ENCODE data around the gene CDH13. TPM values are rescaled to one million over a fixed set of nuclear protein-coding genes. Genes with fewer than 3 reads are reported as not detected.

CDH13 gene
- polyA plus RNA-seq, 2 of the 4 experiments (the other 2 are of a cell fraction): not detected

- no peak for TF ChIP-seq HMGXB4 (CRISPR knock-in tag; IDR thresholded peaks at IDR 0.05; ENCODE audit: borderline replicate concordance)
- TF ChIP-seq FOSL2 (IDR thresholded peaks at IDR 0.05): no peak
- no peak for TF ChIP-seq FOSL2 (CRISPR knock-in tag; IDR thresholded peaks at IDR 0.05)
- no peak for TF ChIP-seq CBX8 (IDR thresholded peaks at IDR 0.05)
- no peak for TF ChIP-seq KDM1A (IDR thresholded peaks at IDR 0.05; ENCODE audit: low read depth)
- no peak for TF ChIP-seq E2F6 (IDR thresholded peaks at IDR 0.05; ENCODE audit: borderline replicate concordance, low read depth)
- TF ChIP-seq JUNB (IDR thresholded peaks at IDR 0.05): no peak
- TF ChIP-seq ZSCAN20 (CRISPR knock-in tag; IDR thresholded peaks at IDR 0.05): no peak
- no peak for TF ChIP-seq MAZ (IDR thresholded peaks at IDR 0.05; ENCODE audit: borderline replicate concordance, low read depth, low read length)
- TF ChIP-seq SREBF2 (IDR thresholded peaks at IDR 0.05): no peak
- no peak for TF ChIP-seq PHF8 (IDR thresholded peaks at IDR 0.05; ENCODE audit: borderline replicate concordance, low read depth)
- no peak for TF ChIP-seq RAD21 (conservative IDR thresholded peaks at IDR 0.05 in 1 of 2, IDR thresholded peaks at IDR 0.05 in 1 of 2)
- TF ChIP-seq TP53 (CRISPR knock-in tag; IDR thresholded peaks at IDR 0.05): no peak
- TF ChIP-seq RARB (CRISPR knock-in tag; IDR thresholded peaks at IDR 0.05): no peak
- no peak for TF ChIP-seq ATOH8 (CRISPR knock-in tag; IDR thresholded peaks at IDR 0.05; ENCODE audit: low read depth)
- no peak for TF ChIP-seq ZC3H11A (IDR thresholded peaks at IDR 0.05)
- TF ChIP-seq NFE2L2 (conservative IDR thresholded peaks at IDR 0.05; ENCODE audit: low read length): no peak
- TF ChIP-seq PBX3 (IDR thresholded peaks at IDR 0.05): no peak
- TF ChIP-seq HOXB5 (CRISPR knock-in tag; IDR thresholded peaks at IDR 0.05): no peak
- no peak for TF ChIP-seq FOSB (CRISPR knock-in tag; IDR thresholded peaks at IDR 0.05)
- no peak for TF ChIP-seq MYC (IDR thresholded peaks at IDR 0.05; ENCODE audit: borderline replicate concordance, low read length)
- ATAC-seq (no peak), FAIRE-seq (no peak), DNase-seq (ENCODE audit: low read depth in 1 of 2, low spot score in 1 of 2) (no peak)
- POLR2A ChIA-PET: no interaction called here
- Histone ChIP-seq H3K9me3 (no peaks in the 10 kb centered on the region), H3K4me3 (no peak overlapping the region), H3K4me1 (no peaks in the 10 kb centered on the region), H3K4me2 (no peak overlapping the region), H3K27ac (no peak overlapping the region)
- WGBS (ENCODE audit: missing lambda C conversion rate): 3% methylated on average over 4 of the region's 4 CpGs
- CTCF ChIA-PET: interaction anchor here (1.2 kb wide), 1 partner anchor 27 kb away, joined by 3 read pairs; no protein-coding TSS in a partner anchor
Observed at GRCh38 chr16:83402967-83403366, 776.2 kb downstream of the CDH13 start.

- H3K4me3 ChIP-seq: no peak overlapping the region
- ATAC-seq: no peak
- POLR2A ChIA-PET: no interaction called here
- no peaks in the 10 kb centered on the region for H3K4me1 ChIP-seq
- TF ChIP-seq RNF2 (IDR thresholded peaks at IDR 0.05; ENCODE audit: borderline replicate concordance, low read depth): no peak
- no peak for TF ChIP-seq HOXA7 (CRISPR knock-in tag; IDR thresholded peaks at IDR 0.05)
- no peak for TF ChIP-seq NPAS2 (CRISPR knock-in tag; IDR thresholded peaks at IDR 0.05; ENCODE audit: borderline replicate concordance)
- no peak for TF ChIP-seq ZSCAN20 (CRISPR knock-in tag; IDR thresholded peaks at IDR 0.05)
- WGBS (ENCODE audit: missing lambda C conversion rate): 0% methylated on average over 2 of the region's 2 CpGs
- no peaks in the 10 kb centered on the region for H3K9me3 ChIP-seq
- CTCF ChIA-PET: interaction anchor here (1.2 kb wide), 1 partner anchor 28 kb away, joined by 3 read pairs; no protein-coding TSS in a partner anchor
- no peak for FAIRE-seq
- no peak overlapping the region for H3K4me2 ChIP-seq
- DNase-seq (ENCODE audit: low read depth in 1 of 2, low spot score in 1 of 2): no peak
- H3K27ac ChIP-seq: no peak overlapping the region
Observed at GRCh38 chr16:83403761-83404160, 777.0 kb downstream of the CDH13 start.
